ENCODE measurements around the gene PPP2R1A. TPM values are rescaled to one million over a fixed set of nuclear protein-coding genes. Genes with fewer than 3 reads are reported as not detected.
"Not testable (repeated sequence)": the region's sequence is repeated elsewhere in the genome, so short reads cannot be mapped to it uniquely, and the experiment has no call there.

PPP2R1A gene
- total RNA-seq, 6 experiments from 2014 or later = 326 to 383 (median 349) TPM

GRCh38 chr19:52196256-52196967, 6.6 kb downstream of the PPP2R1A start:
- no peaks in the 10 kb centered on the region for H3K9me3 Mint-ChIP-seq
- DNase-seq = no peak
- no peak overlapping the region for H3K4me3 Mint-ChIP-seq
- H3K27ac Mint-ChIP-seq = no peak overlapping the region
- H3K4me1 Mint-ChIP-seq (ENCODE audit: low read depth) = peaks cover 83% of the 10 kb centered on the region
- H3K27me3 Mint-ChIP-seq (ENCODE audit: insufficient read depth) = no peaks in the 10 kb centered on the region; the same call in 1 of the 2 replicates
- H3K36me3 Mint-ChIP-seq (ENCODE audit: low read depth) = peaks cover 53% of the 10 kb centered on the region
- TF ChIP-seq CTCF (IDR thresholded peaks at IDR 0.05) = no peak

- peaks cover 78% of the 10 kb centered on the region for H3K4me1 Mint-ChIP-seq (ENCODE audit: low read depth)
- H3K27ac Mint-ChIP-seq = peak overlapping the region; percentile 33; the same call in 1 of the 2 replicates
- H3K36me3 Mint-ChIP-seq (ENCODE audit: low read depth) = peaks cover 50% of the 10 kb centered on the region
- no peak for TF ChIP-seq CTCF (IDR thresholded peaks at IDR 0.05)
- H3K9me3 Mint-ChIP-seq = no peaks in the 10 kb centered on the region
- H3K4me3 Mint-ChIP-seq = no peak overlapping the region
- DNase-seq = no peak
- H3K27me3 Mint-ChIP-seq (ENCODE audit: insufficient read depth) = no peaks in the 10 kb centered on the region; the same call in 1 of the 2 replicates
These were observed 8.1 kb downstream of the PPP2R1A start for GRCh38 chr19:52197964-52198363.

- no peak for TF ChIP-seq CTCF (IDR thresholded peaks at IDR 0.05)
- Mint-ChIP-seq H3K27me3 (ENCODE audit: insufficient read depth) (no peaks in the 10 kb centered on the region; the same call in 1 of the 2 replicates), H3K36me3 (ENCODE audit: low read depth) (peaks cover 54% of the 10 kb centered on the region), H3K4me1 (ENCODE audit: low read depth) (peaks cover 75% of the 10 kb centered on the region), H3K9me3 (no peaks in the 10 kb centered on the region), H3K4me3 (no peak overlapping the region), H3K27ac (peak overlapping the region; percentile 10; the same call in 1 of the 2 replicates)
- no peak for DNase-seq
These were observed 8.8 kb downstream of the PPP2R1A start for GRCh38 chr19:52198678-52199077.

GRCh38 chr19:52200044-52200443, 10.2 kb downstream of the PPP2R1A start:
- H3K4me3 Mint-ChIP-seq = peak overlapping the region; percentile 54
- peaks cover 57% of the 10 kb centered on the region for H3K36me3 Mint-ChIP-seq (ENCODE audit: low read depth)
- TF ChIP-seq CTCF (IDR thresholded peaks at IDR 0.05) = no peak
- H3K27me3 Mint-ChIP-seq (ENCODE audit: insufficient read depth) = no peaks in the 10 kb centered on the region; the same call in 1 of the 2 replicates
- peaks cover 63% of the 10 kb centered on the region for H3K4me1 Mint-ChIP-seq (ENCODE audit: low read depth)
- H3K27ac Mint-ChIP-seq = peak overlapping the region; percentile 91
- H3K9me3 Mint-ChIP-seq = no peaks in the 10 kb centered on the region
- peak; percentile 66 for DNase-seq

- H3K9me3 Mint-ChIP-seq; H3K27me3 Mint-ChIP-seq (ENCODE audit: insufficient read depth); H3K4me3 Mint-ChIP-seq; DNase-seq: not testable (repeated sequence)
- H3K36me3 Mint-ChIP-seq (ENCODE audit: low read depth) = peaks cover 58% of the 10 kb centered on the region
- peaks cover 56% of the 10 kb centered on the region for H3K4me1 Mint-ChIP-seq (ENCODE audit: low read depth)
- H3K27ac Mint-ChIP-seq = peak overlapping the region; percentile 91
These were observed 11.0 kb downstream of the PPP2R1A start for GRCh38 chr19:52200755-52201391.

GRCh38 chr19:52206481-52206880, 16.6 kb downstream of the PPP2R1A start:
- TF ChIP-seq CTCF (IDR thresholded peaks at IDR 0.05) = no peak
- peaks cover 73% of the 10 kb centered on the region for H3K36me3 Mint-ChIP-seq (ENCODE audit: low read depth)
- H3K4me3 Mint-ChIP-seq = no peak overlapping the region
- no peak for DNase-seq
- no peak overlapping the region for H3K27ac Mint-ChIP-seq
- H3K27me3 Mint-ChIP-seq (ENCODE audit: insufficient read depth) = no peaks in the 10 kb centered on the region
- peaks cover 8% of the 10 kb centered on the region; the same call in 1 of the 2 replicates for H3K4me1 Mint-ChIP-seq (ENCODE audit: low read depth)
- H3K9me3 Mint-ChIP-seq = no peaks in the 10 kb centered on the region
